NCI-H82 (cell line): ENCODE results near the gene DUSP22.

ENCODE experiments used
- DNase-seq: peaks from one replicate; lab custom pipeline; 2025; lab: John Stamatoyannopoulos, UW

DUSP22 gene

DNA sequence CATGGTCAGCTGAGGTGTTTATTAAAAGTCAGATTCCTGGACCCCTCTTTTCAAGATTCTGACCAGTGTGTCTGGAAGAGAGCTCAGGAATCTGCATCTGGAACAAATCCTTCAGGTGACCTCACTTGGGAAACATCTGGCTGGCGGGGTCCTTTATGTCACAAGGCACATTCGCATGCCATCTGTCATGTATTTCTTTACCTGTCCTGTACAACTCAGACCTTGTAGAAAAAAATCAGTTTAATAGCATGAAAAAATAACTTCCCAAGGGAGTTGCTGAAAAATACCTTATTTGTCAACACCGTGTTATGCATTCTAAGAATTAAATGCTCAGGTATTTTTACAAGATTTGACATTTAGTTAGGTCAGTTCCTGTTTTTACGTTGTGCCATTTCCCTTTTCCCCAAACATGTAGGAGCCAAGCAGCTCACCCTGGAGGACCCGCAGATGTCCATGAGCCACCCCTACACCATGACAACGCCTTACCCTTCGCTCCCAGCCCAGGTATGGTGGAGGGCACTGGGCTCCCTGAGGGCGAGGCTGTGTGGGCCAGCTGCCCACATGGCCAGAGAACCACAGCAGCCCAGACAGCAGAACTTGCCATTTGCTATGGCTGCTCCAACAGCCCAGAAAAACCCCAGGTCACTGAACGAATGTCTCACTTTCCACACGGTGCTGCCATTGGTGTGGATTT, 103.3 kb downstream of the DUSP22 start:
- DNase-seq: no peak

DNA sequence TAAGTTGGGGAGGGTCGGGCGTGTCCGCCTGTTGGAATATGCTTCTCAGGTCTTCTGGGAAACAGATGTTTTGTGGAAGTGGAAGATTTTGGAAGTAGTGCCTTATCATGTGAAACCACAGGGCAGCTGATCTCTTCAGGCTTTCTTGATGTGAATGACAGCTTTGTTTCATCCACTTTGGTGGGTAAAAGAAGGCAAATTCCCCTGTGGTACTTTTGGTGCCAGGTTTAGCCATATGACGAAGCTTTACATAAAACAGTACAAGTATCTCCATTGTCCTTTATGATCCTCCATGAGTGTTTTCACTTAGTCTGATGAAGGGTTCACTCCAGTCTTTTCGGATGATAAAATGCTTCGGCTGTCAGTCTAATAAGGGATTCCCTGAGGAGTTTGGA, 103.8 kb downstream of the DUSP22 start:
- no peak for DNase-seq

DNA sequence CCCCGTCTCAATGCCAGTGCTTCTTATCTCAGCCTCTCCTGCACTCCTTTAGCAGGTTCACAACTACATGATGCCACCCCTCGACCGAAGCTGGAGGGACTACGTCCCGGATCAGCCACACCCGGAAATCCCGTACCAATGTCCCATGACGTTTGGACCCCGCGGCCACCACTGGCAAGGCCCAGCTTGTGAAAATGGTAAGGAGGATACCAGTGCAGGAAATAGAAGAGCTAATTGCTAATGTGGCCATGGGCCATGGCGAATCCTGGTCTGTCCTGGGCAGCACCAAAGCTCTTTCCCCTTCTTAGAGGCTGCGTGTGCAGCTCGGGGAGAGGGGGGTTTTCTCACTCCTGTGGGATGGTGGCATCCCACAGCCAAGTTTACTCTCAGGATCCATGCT, 104.8 kb downstream of the DUSP22 start:
- no peak for DNase-seq

DNA sequence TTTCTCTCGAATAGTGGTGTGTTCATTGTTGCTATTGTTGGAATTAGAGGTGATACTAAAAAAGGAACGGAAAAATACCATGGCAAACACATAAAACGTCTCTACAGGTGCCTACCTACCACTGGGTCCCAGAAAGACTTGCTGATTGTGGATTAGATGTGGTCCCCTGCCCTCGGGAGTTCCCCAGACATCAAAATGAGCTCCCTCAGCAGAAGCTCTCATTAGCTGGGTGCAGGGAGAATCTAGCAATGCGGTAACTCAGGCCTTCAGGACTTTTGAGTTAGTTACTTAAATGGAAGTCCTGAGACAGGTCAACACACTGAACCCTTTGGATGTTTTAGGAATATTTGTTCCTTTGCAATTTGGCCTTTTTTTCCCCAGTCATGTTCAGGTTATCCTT, 105.3 kb downstream of the DUSP22 start:
- DNase-seq: no peak

DNA sequence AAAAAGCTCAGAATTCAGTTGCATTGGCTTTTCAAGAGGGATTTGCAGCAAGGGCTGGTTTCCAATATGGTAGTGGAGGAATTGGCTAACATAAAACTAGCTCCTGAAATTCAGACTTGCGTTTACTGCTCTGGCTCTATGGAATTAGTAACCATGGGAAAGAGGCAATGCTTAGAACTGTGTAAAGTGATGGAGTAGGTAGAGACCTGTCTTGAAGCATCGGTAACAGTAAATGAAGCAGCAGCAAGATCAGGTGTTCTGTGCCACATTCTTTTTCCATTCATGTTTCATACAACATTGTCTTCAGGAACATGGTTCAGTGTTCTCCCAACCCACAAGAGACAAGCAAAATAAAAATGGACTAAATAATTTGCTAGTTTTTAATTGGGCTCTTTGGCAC, 105.8 kb downstream of the DUSP22 start:
- DNase-seq: no peak

DNA sequence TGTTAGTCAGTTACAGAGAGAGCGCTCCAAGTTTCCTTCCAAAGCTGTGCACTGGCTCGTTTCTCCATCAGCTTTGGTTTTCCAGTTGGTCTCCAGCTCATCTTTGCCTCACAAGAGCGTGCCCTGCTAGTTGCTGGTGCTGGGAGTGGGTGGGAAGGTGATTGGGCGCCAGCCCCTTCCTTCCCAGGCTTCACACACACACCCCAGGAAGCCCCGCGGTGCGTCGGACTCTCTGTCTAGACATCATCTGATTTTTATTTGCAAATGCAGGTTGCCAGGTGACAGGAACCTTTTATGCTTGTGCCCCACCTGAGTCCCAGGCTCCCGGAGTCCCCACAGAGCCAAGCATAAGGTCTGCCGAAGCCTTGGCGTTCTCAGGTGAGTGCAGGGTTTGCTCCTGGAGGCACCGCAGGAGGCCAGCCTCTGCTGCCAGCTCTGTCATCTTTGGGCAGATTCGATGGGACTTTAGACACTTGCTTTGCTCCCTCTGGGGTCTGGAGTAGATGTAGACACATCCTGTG, 106.3 kb downstream of the DUSP22 start:
- no peak for DNase-seq

DNA sequence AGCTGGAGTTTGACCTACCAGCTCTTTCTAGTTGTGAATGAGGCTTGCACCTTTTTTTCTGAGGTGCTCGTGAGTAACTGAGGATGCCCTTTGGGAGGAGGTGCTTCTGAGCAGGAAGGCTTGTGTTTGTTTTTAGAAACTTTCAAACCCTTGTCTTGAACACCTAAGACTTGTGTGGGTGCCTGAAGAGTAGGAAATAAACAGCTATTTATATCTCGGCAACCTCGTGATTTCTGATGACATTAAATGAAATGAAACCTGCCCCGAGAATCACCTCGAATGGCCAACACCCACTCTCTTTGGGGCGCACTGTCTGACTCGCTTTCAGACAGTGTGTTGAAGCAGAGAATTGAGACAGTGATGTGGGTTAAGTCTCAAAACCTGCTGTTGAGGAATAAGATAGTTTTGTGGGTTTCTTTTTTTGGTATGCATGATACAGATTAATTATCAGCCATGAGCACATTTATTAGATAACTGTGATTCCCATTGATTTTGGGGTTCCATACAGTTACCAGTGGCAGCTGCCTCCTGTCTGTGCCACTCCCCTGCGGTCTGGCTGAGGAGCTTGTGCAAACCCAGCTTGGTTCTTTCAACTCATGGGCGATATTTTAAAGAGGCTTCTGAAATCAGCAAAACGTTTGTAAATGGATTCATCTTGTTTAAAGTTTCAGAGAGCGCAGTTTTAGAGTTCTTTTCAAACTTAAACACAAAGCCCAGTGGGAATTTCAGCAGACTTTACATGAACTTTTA, 107.7 kb downstream of the DUSP22 start:
- DNase-seq: no peak

DNA sequence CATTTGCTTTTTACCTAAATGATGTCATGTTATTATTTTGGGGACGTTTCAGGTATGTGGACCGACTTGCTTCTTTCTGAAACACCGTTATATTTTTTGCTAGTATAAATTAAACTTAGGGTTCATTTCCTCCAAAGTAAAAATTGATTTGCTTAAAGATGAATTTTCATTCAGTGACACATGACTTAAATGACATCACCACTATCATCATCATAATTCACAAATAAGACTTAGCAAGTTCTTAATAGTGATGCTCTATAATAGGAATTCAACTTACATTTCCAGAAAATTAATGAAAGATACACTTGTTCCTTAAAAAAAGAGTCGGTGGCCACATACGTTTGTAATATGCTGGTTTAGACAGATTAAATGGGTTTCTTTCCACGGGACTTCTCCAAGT, 108.5 kb downstream of the DUSP22 start:
- no peak for DNase-seq
